ENCODE measurements around the gene KLHL18. TPM values are rescaled to one million over a fixed set of nuclear protein-coding genes. Genes with fewer than 3 reads are reported as not detected.
A peak's percentile ranks its signal among the peaks of the same experiment; 100 is the strongest.

KLHL18 gene
- polyA plus RNA-seq, 3 donors = 43.4 to 63.3 (median 45.3) TPM

GRCh38 chr3:47273564-47273963 lies 9.2 kb upstream of the KLHL18 start:
- Histone ChIP-seq H2AFZ (ENCODE audit: insufficient read depth, low read depth, low read length, poor library complexity, severe bottlenecking) (no peak overlapping the region), H3K9me3 (replicated peaks in 1 of 2; ENCODE audit: control insufficient read depth in 1 of 2, insufficient read depth in 1 of 2, low read length in 2 of 2) (no peaks in the 10 kb centered on the region), H3K27me3 (ENCODE audit: control insufficient read depth in 2 of 2, insufficient read depth in 2 of 2, low read length in 2 of 2) (no peaks in the 10 kb centered on the region), H3K9ac (ENCODE audit: insufficient read depth, low read length, poor library complexity, severe bottlenecking) (no peak overlapping the region), H3K4me3 (replicated peaks in 1 of 3; ENCODE audit: low read depth in 2 of 3, low read length in 3 of 3) (no peak overlapping the region), H3K27ac (ENCODE audit: low read depth in 1 of 2, low read length in 2 of 2) (no peak overlapping the region), H3K4me1 (ENCODE audit: control insufficient read depth in 1 of 2, insufficient read depth in 2 of 2, low read length in 2 of 2) (peaks cover 4 to 9% of the 10 kb centered on the region in 2 donors), H3K79me2 (ENCODE audit: insufficient read depth, low read length) (no peaks in the 10 kb centered on the region), H3K4me2 (replicated peaks; ENCODE audit: extremely low read depth, low read length, poor library complexity, severe bottlenecking) (no peak overlapping the region), H3K36me3 (replicated peaks in 1 of 2; ENCODE audit: control insufficient read depth in 1 of 2, insufficient read depth in 2 of 2, low read length in 2 of 2) (peaks cover 0 to 12% of the 10 kb centered on the region in 2 donors), H4K20me1 (ENCODE audit: insufficient read depth, low read length) (no peaks in the 10 kb centered on the region)
- DNase-seq = no peak
- TF ChIP-seq CTCF (IDR thresholded peaks at IDR 0.05) = no peak
- peaks cover 14% of the 10 kb centered on the region for H3K4me1 Mint-ChIP-seq
- H3K4me3 Mint-ChIP-seq = no peak overlapping the region
- no peaks in the 10 kb centered on the region for H3K9me3 Mint-ChIP-seq
- H3K36me3 Mint-ChIP-seq = peaks cover 9 to 22% of the 10 kb centered on the region in 2 donors
- H3K27me3 Mint-ChIP-seq (ENCODE audit: low read depth in 3 of 3) = no peaks in the 10 kb centered on the region
- 100% methylated on average over 3 of the region's 5 CpGs for WGBS (ENCODE audit: insufficient coverage)
- H3K27ac Mint-ChIP-seq = no peak overlapping the region
- intact Hi-C loops (cut with micrococcal nuclease) = no loop called here

- Histone ChIP-seq H3K9me3 (replicated peaks in 1 of 2; ENCODE audit: control insufficient read depth in 1 of 2, insufficient read depth in 1 of 2, low read length in 2 of 2) (no peaks in the 10 kb centered on the region), H3K4me3 (replicated peaks in 1 of 3; ENCODE audit: low read depth in 2 of 3, low read length in 3 of 3) (no peak overlapping the region), H3K27ac (ENCODE audit: low read depth in 1 of 2, low read length in 2 of 2) (no peak overlapping the region), H3K9ac (ENCODE audit: insufficient read depth, low read length, poor library complexity, severe bottlenecking) (no peak overlapping the region), H3K4me2 (replicated peaks; ENCODE audit: extremely low read depth, low read length, poor library complexity, severe bottlenecking) (no peak overlapping the region), H3K27me3 (ENCODE audit: control insufficient read depth in 2 of 2, insufficient read depth in 2 of 2, low read length in 2 of 2) (no peaks in the 10 kb centered on the region), H3K79me2 (ENCODE audit: insufficient read depth, low read length) (no peaks in the 10 kb centered on the region), H3K36me3 (replicated peaks in 1 of 2; ENCODE audit: control insufficient read depth in 1 of 2, insufficient read depth in 2 of 2, low read length in 2 of 2) (peaks cover 0 to 12% of the 10 kb centered on the region in 2 donors), H2AFZ (ENCODE audit: insufficient read depth, low read depth, low read length, poor library complexity, severe bottlenecking) (no peak overlapping the region), H3K4me1 (ENCODE audit: control insufficient read depth in 1 of 2, insufficient read depth in 2 of 2, low read length in 2 of 2) (peaks cover 4 to 9% of the 10 kb centered on the region in 2 donors), H4K20me1 (ENCODE audit: insufficient read depth, low read length) (no peaks in the 10 kb centered on the region)
- peak overlapping the region in 2 of 7 donors; percentile 4 to 14 for H3K27ac Mint-ChIP-seq
- intact Hi-C loops (cut with micrococcal nuclease) = no loop called here
- H3K9me3 Mint-ChIP-seq = no peaks in the 10 kb centered on the region
- TF ChIP-seq CTCF (IDR thresholded peaks at IDR 0.05) = no peak
- 100% methylated on average over 1 of the region's 2 CpGs for WGBS (ENCODE audit: insufficient coverage)
- DNase-seq = no peak
- peaks cover 9% of the 10 kb centered on the region for H3K4me1 Mint-ChIP-seq
- no peaks in the 10 kb centered on the region for H3K27me3 Mint-ChIP-seq (ENCODE audit: low read depth in 3 of 3)
- peaks cover 9 to 20% of the 10 kb centered on the region in 2 donors for H3K36me3 Mint-ChIP-seq
- no peak overlapping the region for H3K4me3 Mint-ChIP-seq
Observed at GRCh38 chr3:47274652-47275051, 8.1 kb upstream of the KLHL18 start.
